Neural cell (in vitro differentiated cells): ENCODE measurements around the gene GID4.

Source experiments
- EP300 ChIP-seq: fragments of 450-650 bp; conservative IDR thresholded peaks from 2 replicates; pipeline ENCODE4 v1.6.1; 2014; ENCODE audit warnings: antibody characterized with exemption, mild to moderate bottlenecking, moderate library complexity; ENCODE audit not compliant: poor library complexity, severe bottlenecking
- EZH2 ChIP-seq: fragments of 200-600, 300-800 bp; shearing (Covaris generic), sonication (generic); IDR thresholded peaks from 2 replicates; pipeline ENCODE4 v1.6.1; 2014; ENCODE audit warnings: antibody characterized with exemption, low read length, borderline replicate concordance, mild to moderate bottlenecking; ENCODE audit not compliant: insufficient read depth, poor library complexity, severe bottlenecking
- MXI1 ChIP-seq: fragments of 450-650 bp; conservative IDR thresholded peaks from 2 replicates; pipeline ENCODE4 v1.6.1; 2014; ENCODE audit warnings: antibody characterized with exemption, mild to moderate bottlenecking; ENCODE audit not compliant: poor library complexity, severe bottlenecking
- POLR2AphosphoS5 ChIP-seq: IDR thresholded peaks from 2 replicates; pipeline ENCODE4 v1.6.1; 2012
- RAD21 ChIP-seq: fragments of 450-650 bp; conservative IDR thresholded peaks from 2 replicates; pipeline ENCODE4 v1.6.1; 2014; ENCODE audit warnings: antibody characterized with exemption, mild to moderate bottlenecking, moderate library complexity
- REST ChIP-seq: IDR thresholded peaks from 2 replicates; pipeline ENCODE4 v1.6.1; 2012; ENCODE audit warnings: borderline replicate concordance
- SMC3 ChIP-seq: fragments of 450-650 bp; conservative IDR thresholded peaks from 2 replicates; pipeline ENCODE4 v1.6.1; 2014; ENCODE audit warnings: antibody characterized with exemption, mild to moderate bottlenecking, moderate library complexity; ENCODE audit not compliant: poor library complexity
- TAF1 ChIP-seq: IDR thresholded peaks from 2 replicates; pipeline ENCODE4 v1.6.1; 2012; ENCODE audit warnings: low read depth
- TF ChIP-seq, protein P1 (sequence below): fragments of 450-650 bp; IDR thresholded peaks from 2 replicates; pipeline ENCODE4 v1.5.1; 2014; ENCODE audit warnings: antibody characterized with exemption, mild to moderate bottlenecking, moderate library complexity; ENCODE audit not compliant: poor library complexity, severe bottlenecking

DNA sequence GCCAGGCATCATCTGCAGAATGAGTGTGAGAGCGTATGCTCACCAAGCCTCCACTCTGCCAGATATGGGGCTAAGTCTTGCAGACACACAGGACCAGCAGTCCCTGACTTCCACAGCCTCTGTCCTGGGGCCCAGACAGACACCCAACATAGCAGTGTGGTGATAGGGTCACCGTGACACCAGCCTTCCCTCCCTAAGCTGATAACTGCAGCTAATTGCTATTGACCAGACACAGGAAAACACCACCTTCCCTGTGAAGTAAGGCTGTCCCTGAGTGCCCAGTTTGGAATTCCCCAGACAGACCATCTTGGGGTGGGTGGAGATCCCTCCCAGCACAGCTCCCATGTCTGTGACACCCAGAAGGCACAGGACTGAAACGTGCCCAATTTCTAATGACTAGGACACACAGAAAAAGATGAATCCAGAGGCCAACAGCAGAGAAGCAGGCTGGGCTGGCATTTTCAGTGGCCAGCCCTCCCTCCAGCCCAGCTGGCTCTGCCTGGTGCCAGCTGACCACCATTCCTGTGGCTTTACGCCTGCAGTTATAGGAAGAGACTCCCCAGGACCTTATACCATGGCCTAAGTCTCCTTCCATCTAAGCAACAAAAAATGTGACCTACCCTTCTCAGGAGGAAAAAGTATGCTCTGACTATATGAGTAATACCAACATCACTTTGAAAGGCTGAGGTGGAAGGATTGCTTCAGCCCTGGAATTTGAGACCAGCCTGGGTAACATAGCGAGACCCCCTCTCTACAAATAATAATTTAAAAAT lies 30.5 kb upstream of the GID4 start:
- TF ChIP-seq, protein P1, sequence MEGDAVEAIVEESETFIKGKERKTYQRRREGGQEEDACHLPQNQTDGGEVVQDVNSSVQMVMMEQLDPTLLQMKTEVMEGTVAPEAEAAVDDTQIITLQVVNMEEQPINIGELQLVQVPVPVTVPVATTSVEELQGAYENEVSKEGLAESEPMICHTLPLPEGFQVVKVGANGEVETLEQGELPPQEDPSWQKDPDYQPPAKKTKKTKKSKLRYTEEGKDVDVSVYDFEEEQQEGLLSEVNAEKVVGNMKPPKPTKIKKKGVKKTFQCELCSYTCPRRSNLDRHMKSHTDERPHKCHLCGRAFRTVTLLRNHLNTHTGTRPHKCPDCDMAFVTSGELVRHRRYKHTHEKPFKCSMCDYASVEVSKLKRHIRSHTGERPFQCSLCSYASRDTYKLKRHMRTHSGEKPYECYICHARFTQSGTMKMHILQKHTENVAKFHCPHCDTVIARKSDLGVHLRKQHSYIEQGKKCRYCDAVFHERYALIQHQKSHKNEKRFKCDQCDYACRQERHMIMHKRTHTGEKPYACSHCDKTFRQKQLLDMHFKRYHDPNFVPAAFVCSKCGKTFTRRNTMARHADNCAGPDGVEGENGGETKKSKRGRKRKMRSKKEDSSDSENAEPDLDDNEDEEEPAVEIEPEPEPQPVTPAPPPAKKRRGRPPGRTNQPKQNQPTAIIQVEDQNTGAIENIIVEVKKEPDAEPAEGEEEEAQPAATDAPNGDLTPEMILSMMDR: no peak
- no peak for TF ChIP-seq RAD21
- TF ChIP-seq REST: no peak
- TF ChIP-seq EP300: no peak
- TF ChIP-seq POLR2AphosphoS5: no peak
- TF ChIP-seq EZH2: no peak
- no peak for TF ChIP-seq SMC3
- TF ChIP-seq TAF1: no peak
- TF ChIP-seq MXI1: no peak
